Tibial nerve (tissue), 4 donors: ENCODE results near the gene FGF16. TPM values are rescaled to one million over a fixed set of nuclear protein-coding genes. Genes with fewer than 3 reads are reported as not detected.
"Not testable (repeated sequence)": the region's sequence is repeated elsewhere in the genome, so short reads cannot be mapped to it uniquely, and the experiment has no call there.

ENCODE experiments used
- DNase-seq, 2 donors: peaks; one replicate each; pipeline ENCODE4 v3.0.0-alpha.2; 2019; ENCODE audit warnings: low spot score in 2 of 2
- H3K27ac ChIP-seq, 4 donors: fragments of 200-600 bp; sonication (generic) in 3 of 4; one replicate each; pipeline ENCODE4 v1.5.1; 2017 to 2019; ENCODE audit warnings: mild to moderate bottlenecking in 1 of 4
- H3K27me3 ChIP-seq, 2 donors: fragments of 200-600 bp; sonication (generic) in 1 of 2; one replicate each; pipeline versions ENCODE4 v1.5.1 to v1.6.0; 2017 to 2019
- H3K36me3 ChIP-seq, 3 donors: fragments of 200-600 bp; sonication (generic); one replicate each; pipeline ENCODE4 v1.5.1; 2018 to 2019
- H3K4me1 ChIP-seq, 4 donors: fragments of 200-600 bp; sonication (generic) in 3 of 4; one replicate each; pipeline ENCODE4 v1.5.1; 2017 to 2019
- H3K4me3 ChIP-seq, 4 donors: fragments of 200-600 bp; sonication (generic) in 3 of 4; one replicate each; pipeline ENCODE4 v1.5.1; 2017 to 2019; ENCODE audit warnings: mild to moderate bottlenecking in 1 of 4, moderate library complexity in 1 of 4
- H3K9me3 ChIP-seq, 4 donors: fragments of 200-600 bp; sonication (generic) in 3 of 4; one replicate each; pipeline ENCODE4 v1.5.1; 2017 to 2019
- EP300 ChIP-seq, 2 donors: sonication (generic); formaldehyde crosslinking; IDR thresholded peaks; one replicate each; pipeline ENCODE4 v1.6.1; 2017; ENCODE audit warnings: antibody characterized with exemption in 2 of 2, mild to moderate bottlenecking in 1 of 2
- POLR2A ChIP-seq, 2 donors: fragments of 450-650 bp; IDR thresholded peaks; one replicate each; pipeline ENCODE4 v1.6.1; 2017; ENCODE audit warnings: antibody characterized with exemption in 2 of 2, mild to moderate bottlenecking in 2 of 2, moderate library complexity in 2 of 2
- WGBS, 2 donors: methylation state at CpG; one replicate each; pipeline ENCODE4 v1.1.5; 2018; 5-methylcytosine and 5-hydroxymethylcytosine counted together
- total RNA-seq, 4 donors: library from RNA; depleted of rRNA; stranded (reverse); fragments of >200 nt; gene quantifications; one replicate each; pipeline ENCODE4 v1.1.0, GENCODE V29; 2016
- TF ChIP-seq, protein P1 (sequence below), 5 experiments: fragments of 200-600 bp in 3 of 5; fragments of 450-650 bp in 2 of 5; sonication (generic) in 3 of 5; IDR thresholded peaks; one replicate each; pipeline ENCODE4 v1.5.1; 2016 to 2019; ENCODE audit warnings: antibody characterized with exemption in 5 of 5, mild to moderate bottlenecking in 3 of 5, moderate library complexity in 2 of 5

Gene FGF16
- total RNA-seq, 4 donors from 2014 or later = 0.63 to 8.8 TPM; not detected in 2

DNA sequence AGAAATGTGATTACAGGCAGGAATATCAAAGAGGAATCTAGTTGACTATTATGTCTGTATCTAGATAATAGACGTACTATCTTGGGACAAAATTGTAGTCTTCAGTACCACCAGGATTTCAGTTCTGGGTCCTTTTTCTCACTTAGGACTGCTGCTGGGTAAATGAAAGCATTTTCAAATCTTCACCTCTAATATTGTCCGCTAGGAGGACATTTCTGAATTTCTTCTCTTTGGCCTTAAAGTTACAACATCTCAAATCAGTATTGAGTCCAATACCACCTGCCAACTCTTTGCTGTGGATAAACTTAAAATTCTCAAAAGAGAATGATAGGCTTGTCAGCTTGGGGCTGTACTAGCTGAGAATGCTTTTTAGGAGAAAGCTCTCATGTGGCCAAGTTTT lies 6.0 kb downstream of the FGF16 start:
- TF ChIP-seq, protein P1, sequence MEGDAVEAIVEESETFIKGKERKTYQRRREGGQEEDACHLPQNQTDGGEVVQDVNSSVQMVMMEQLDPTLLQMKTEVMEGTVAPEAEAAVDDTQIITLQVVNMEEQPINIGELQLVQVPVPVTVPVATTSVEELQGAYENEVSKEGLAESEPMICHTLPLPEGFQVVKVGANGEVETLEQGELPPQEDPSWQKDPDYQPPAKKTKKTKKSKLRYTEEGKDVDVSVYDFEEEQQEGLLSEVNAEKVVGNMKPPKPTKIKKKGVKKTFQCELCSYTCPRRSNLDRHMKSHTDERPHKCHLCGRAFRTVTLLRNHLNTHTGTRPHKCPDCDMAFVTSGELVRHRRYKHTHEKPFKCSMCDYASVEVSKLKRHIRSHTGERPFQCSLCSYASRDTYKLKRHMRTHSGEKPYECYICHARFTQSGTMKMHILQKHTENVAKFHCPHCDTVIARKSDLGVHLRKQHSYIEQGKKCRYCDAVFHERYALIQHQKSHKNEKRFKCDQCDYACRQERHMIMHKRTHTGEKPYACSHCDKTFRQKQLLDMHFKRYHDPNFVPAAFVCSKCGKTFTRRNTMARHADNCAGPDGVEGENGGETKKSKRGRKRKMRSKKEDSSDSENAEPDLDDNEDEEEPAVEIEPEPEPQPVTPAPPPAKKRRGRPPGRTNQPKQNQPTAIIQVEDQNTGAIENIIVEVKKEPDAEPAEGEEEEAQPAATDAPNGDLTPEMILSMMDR (IDR thresholded peaks at IDR 0.05) = no peak
- no peak for TF ChIP-seq EP300 (IDR thresholded peaks at IDR 0.05)
- H3K4me1 ChIP-seq = no peaks in the 10 kb centered on the region
- DNase-seq = no peak
- 64 to 73% methylated on average over 2 of the region's 2 CpGs for WGBS, 2 donors
- no peaks in the 10 kb centered on the region for H3K27me3 ChIP-seq
- H3K9me3 ChIP-seq = no peaks in the 10 kb centered on the region
- no peak overlapping the region for H3K27ac ChIP-seq
- no peaks in the 10 kb centered on the region for H3K36me3 ChIP-seq
- H3K4me3 ChIP-seq = no peak overlapping the region

DNA sequence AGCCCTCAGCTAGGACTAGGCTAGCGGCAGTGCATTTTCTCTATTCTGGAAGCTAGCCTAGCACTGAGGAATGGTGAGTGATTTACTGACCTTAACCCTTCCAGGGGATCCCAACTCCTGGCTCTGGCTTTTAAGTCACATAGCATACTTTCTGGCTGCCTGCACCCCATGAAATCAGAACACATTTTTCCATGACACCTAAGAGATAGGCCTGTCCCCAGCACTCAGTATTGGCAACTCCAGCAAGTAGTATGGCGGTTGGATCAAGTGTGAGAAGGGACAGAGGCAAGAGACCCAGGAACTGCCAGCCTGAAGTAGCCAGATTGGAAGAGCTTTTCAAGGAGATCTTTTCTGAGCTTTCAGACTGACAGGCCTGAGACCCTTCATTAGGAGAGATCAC lies 8.2 kb downstream of the FGF16 start:
- no peaks in the 10 kb centered on the region for H3K36me3 ChIP-seq
- H3K4me3 ChIP-seq = no peak overlapping the region
- WGBS, 2 donors = 77 to 100% methylated on average over 1 to 2 of the region's 2 CpGs
- no peaks in the 10 kb centered on the region for H3K9me3 ChIP-seq
- TF ChIP-seq EP300 (IDR thresholded peaks at IDR 0.05) = no peak
- TF ChIP-seq POLR2A (IDR thresholded peaks at IDR 0.05) = no peak
- TF ChIP-seq, protein P1 (IDR thresholded peaks at IDR 0.05) = no peak
- no peak for DNase-seq
- no peaks in the 10 kb centered on the region for H3K27me3 ChIP-seq
- no peak overlapping the region for H3K27ac ChIP-seq
- H3K4me1 ChIP-seq = no peaks in the 10 kb centered on the region

DNA sequence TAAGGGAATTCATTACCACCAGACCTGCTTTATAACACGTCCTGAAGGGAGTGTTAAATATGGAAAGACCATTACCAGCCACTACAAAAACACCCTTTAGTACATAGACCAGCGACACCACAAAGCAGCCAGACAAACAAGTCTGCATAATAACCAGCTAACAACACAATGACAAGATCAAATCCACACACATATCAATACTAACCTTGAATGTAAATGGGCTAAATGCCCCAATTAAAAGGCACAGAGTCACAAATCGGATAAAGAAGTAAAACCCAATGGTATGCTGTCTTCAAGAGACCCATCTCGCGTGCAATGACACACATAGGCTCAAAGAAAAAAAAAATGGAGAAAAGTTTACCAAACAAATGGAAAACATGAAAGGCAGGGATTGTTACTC lies 36.9 kb downstream of the FGF16 start:
- H3K4me3 ChIP-seq = no peak overlapping the region
- 67 to 72% methylated on average over 5 of the region's 5 CpGs for WGBS, 2 donors
- no peaks in the 10 kb centered on the region for H3K36me3 ChIP-seq
- no peaks in the 10 kb centered on the region for H3K27me3 ChIP-seq
- H3K9me3 ChIP-seq = peaks cover 0 to 5% (median 3%) of the 10 kb centered on the region in 4 donors
- TF ChIP-seq EP300 (IDR thresholded peaks at IDR 0.05) (no peak), POLR2A (IDR thresholded peaks at IDR 0.05) (no peak)
- TF ChIP-seq, protein P1 (IDR thresholded peaks at IDR 0.05) = no peak
- H3K27ac ChIP-seq = no peak overlapping the region
- no peaks in the 10 kb centered on the region for H3K4me1 ChIP-seq
- DNase-seq = no peak

DNA sequence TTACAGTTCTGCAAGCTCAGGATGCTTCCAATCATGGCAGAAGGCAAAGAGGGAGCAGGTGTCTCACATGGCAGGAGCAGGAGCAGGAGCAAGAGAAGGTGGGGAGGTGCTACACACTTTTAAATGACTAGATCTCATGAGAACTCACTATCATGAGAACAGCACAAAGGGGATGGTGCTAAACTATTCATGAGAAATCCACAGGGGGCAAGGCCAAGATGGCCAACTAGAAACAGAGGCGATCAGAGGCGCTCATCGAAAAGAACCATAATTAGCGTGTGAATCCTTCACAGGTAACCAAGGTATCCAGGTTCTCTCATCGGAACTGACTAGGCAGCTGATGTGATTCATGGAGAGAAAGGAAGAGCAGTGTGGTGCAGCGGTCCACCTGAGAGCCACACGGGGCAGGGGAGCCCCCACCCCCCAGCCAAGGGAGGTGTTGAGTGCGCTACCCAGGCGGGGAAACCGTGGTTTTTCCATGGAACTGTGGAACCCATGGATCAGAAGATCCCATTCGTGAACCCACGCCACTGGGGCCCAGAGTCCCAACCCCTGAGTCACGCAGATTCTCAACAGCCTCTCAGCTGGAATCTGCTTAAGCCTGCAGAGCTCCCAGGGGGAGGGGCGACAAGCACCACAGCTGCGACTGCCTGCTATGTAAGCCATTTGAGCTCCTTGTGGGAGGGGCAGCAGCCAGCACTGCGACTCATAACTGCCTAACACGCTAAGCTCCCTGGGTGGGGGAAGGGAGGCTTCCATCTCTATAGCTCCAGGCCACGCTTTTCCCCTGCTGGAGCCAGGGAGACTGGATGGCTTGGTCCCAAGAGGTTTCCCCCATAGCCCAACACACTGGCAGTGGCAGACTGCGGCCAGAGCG lies 46.7 kb downstream of the FGF16 start:
- no peak for DNase-seq
- Histone ChIP-seq H3K4me3 (no peak overlapping the region), H3K27me3 (peaks cover 0 to 9% of the 10 kb centered on the region in 2 donors), H3K9me3 (no peaks in the 10 kb centered on the region), H3K27ac (no peak overlapping the region), H3K4me1 (no peaks in the 10 kb centered on the region), H3K36me3 (no peaks in the 10 kb centered on the region)
- no peak for TF ChIP-seq POLR2A (IDR thresholded peaks at IDR 0.05)
- TF ChIP-seq, protein P1 (IDR thresholded peaks at IDR 0.05) = no peak
- TF ChIP-seq EP300 (IDR thresholded peaks at IDR 0.05) = no peak
- WGBS, 2 donors = 73 to 83% methylated on average over 10 to 19 of the region's 20 CpGs

DNA sequence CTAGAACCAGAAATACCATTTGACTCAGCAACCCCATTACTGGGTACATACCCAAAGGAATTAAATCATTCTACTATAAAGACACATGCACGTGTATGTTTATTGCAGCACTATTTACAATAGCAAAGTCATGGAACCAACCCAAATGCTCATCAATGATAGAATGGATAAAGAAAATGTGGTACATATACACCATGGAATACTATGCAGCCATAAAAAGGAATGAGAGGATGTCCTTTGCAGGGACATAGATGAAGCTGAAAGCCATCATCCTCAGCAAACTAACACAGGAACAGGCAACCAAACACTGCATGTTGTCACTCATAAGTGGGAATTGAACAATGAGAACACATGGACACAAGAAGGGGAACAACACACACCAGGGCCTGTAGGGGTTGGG lies 53.0 kb downstream of the FGF16 start:
- WGBS, 2 donors = 77 to 89% methylated on average over 1 of the region's 1 CpG
- not testable (repeated sequence) for H3K36me3 ChIP-seq, DNase-seq, H3K4me1 ChIP-seq, H3K4me3 ChIP-seq, H3K27me3 ChIP-seq, H3K27ac ChIP-seq, H3K9me3 ChIP-seq
